Right ventricle myocardium inferior (tissue), 1 donor: ENCODE results near the gene GSTM1. TPM values are rescaled to one million over a fixed set of nuclear protein-coding genes. Genes with fewer than 3 reads are reported as not detected.
"Not testable (repeated sequence)": the region's sequence is repeated elsewhere in the genome, so short reads cannot be mapped to it uniquely, and the experiment has no call there.

Experiments
- ATAC-seq: fragments of 200-7000 bp; cut with Tn5 transposase; one replicate; pipeline ENCODE4 v1.9.1; 2020; ENCODE audit warnings: mild to moderate bottlenecking, moderate library complexity
- DNase-seq: peaks from one replicate; pipeline ENCODE4 v3.0.0; 2021; ENCODE audit errors: missing footprints
- intact Hi-C: fragments of 100-400 bp; cut with DNase I; formaldehyde crosslinking; loops from one replicate; pipeline ENCODE4 v1.11.0; 2022
- total RNA-seq: library from RNA; stranded (reverse); fragmentation: NEBNext Ultra II Directional; extraction: Animal tissue kit (Norgen Biotek cat#: 25700); gene quantifications from one replicate; pipeline ENCODE4 v1.2.1, GENCODE V29; 2021
- donor health status: DM: no; HTN: yes; CAD: no; lungs with severe emphysema.

Gene GSTM1
- total RNA-seq, 1 donor from 2014 or later, result not detected

DNA sequence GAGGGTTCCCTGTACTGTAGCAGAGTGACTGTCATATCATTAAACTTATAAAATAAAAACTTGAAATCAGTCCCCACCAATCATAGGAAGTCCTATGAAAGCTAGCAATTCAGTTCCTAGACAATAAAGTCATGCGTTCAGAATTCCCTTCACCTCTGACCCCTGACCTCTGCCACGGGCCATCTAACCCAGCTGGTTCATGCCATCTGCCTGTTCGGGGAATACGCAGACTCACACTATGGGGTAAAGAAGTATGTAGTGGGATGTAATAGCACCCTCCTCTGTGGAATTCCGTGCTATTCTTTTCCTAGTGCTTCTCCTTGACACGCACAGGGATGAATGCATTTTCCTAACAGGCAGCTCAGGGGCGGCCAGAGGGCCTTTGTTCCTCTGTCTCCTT lies 29.6 kb upstream of the GSTM1 start:
- DNase-seq, result no peak
- no peak for ATAC-seq

DNA sequence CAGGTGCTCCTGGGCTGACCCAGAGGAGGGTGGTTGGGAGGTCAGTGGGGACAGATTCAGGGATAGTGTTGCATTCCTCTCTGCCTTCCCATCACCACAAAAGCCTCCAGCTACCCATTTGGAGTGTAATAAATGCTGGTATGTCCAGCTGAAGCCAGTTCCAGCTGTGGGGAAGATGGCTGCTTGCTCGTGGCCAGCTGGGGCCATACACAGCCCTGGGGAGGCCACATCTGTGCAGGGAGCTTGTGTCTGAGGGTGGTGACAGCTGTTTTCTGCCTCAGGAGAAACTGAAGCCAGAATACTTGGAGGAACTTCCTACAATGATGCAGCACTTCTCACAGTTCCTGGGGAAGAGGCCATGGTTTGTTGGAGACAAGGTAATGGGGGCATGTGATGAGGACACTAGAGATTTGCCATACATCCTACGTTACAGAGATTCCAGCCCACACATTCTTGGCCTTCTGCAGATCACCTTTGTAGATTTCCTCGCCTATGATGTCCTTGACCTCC lies 29.0 kb upstream of the GSTM1 start:
- ATAC-seq, result no peak
- intact Hi-C loops, result loop anchor here (5.0 kb wide), 1 partner anchor 114 kb away; no protein-coding TSS in a partner anchor

More for the DNA sequence above, 29.6 kb upstream of the GSTM1 start:
- intact Hi-C loops, result loop anchor here (5.0 kb wide), 1 partner anchor 114 kb away; no protein-coding TSS in a partner anchor

DNA sequence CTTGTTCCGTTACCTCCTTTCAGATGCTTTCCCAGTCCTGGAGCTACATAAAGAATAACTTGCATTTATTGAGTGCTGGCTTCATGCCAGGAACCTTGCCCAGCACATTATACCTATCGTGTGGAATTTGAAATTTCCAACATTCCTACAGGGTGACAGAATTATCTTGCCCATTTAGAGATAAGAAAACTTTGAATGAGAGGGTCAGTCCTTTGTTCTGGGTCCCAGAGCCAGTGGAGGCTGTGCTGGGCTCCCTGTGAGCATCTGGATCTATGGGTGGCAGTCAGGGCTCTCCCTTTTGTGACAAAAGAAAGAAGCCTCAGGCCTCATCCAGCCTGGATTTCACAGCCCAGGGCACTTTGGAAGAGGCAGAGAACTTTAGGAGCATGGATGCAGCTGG lies 28.5 kb upstream of the GSTM1 start:
- ATAC-seq (no peak), DNase-seq (no peak)
- intact Hi-C loops, result loop anchor here (5.0 kb wide), 1 partner anchor 113 kb away; no protein-coding TSS in a partner anchor

More for the DNA sequence above, 29.0 kb upstream of the GSTM1 start:
- DNase-seq, result no peak

DNA sequence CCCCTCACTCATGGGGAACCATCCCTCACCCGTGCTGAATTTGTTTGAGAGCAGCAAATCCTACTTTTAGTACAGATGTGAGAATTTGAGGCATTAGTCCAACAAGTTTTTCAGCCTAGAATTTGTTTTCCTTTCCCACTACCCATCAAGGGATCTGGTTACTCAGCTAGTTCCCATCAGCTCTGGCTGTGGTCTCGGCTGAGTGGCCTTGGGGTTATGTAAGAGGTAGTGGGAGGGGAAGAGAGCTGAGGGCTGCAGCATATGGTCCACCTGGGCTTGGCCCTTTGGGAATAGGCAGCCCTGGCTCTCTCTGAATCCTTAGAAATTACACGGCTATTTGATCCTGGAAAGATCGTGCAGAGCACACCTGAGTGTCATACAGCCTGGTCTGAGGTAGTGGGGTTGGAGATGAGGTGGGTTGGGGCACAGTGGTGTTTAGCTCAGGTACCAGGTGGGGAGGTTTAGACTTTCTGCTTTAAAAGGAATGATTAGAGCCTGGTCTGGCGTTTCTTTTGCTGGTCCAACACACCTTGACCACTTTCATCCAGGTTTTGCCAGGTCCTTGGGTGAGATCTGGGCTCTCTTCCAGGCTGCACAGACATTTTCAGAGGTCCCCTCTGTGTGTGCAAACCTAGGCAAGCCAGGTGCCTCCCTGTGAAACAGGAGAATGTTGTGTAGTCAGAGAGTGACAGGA lies 27.5 kb upstream of the GSTM1 start:
- intact Hi-C loops, result loop anchor here (5.0 kb wide), 1 partner anchor 112 kb away; no protein-coding TSS in a partner anchor
- ATAC-seq (no peak), DNase-seq (no peak)

DNA sequence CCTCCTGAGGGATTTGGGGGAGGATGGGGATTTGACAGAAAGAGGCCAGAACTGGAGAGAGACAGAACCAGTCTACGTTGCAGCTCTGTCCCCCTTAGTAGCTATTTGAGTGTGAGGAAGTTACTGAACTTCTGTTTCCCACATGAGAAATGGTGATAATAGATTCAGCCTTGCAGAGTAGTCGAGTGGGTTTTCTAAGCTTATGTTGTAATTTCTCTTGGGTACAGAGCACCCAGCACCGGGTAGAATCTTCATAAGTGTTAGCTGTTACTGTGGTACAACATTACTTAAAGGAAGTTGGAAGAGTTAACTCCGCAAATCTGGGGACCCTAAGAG lies 27.0 kb upstream of the GSTM1 start:
- intact Hi-C loops, DNase-seq, ATAC-seq: not testable (repeated sequence)

DNA sequence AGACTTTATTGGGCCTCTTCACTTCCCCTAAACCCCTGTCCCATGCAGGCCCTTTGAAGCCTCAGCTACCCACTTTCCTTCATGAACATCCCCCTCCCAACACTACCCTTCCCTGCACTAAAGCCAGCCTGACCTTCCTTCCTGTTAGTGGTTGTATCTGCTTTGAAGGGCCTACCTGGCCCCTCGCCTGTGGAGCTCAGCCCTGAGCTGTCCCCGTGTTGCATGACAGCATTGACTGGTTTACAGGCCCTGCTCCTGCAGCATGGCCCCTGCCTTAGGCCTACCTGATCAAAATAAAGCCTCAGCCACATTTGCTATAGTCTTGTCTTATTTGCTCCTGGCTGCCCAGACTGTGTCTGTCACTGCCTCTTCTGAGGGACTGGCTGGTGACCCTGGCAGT lies 26.2 kb upstream of the GSTM1 start:
- ATAC-seq (no peak), DNase-seq (no peak)
- intact Hi-C loops, result no loop called here

DNA sequence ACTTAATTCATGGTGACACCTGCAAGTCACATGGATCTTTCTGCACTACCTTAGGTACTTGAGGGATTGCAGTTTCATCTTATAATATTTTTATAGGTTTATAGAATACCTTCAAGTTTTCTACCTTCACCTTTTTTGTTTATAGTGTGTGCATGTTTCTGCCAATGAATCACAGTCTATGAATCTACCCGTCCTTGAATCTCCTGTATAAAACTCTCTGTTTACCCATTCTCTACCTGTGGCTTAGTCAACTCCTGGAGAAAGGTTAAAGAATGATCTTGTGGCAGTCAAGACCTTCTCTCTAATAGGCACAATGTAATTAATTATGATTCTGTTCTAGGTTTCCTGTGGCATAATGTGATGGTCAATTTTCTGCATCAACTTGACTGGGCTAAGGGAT lies 22.9 kb upstream of the GSTM1 start:
- no peak for ATAC-seq
- no peak for DNase-seq
- intact Hi-C loops, result loop anchor here (5.0 kb wide), 2 partner anchors 53 to 103 kb away; no protein-coding TSS in a partner anchor

DNA sequence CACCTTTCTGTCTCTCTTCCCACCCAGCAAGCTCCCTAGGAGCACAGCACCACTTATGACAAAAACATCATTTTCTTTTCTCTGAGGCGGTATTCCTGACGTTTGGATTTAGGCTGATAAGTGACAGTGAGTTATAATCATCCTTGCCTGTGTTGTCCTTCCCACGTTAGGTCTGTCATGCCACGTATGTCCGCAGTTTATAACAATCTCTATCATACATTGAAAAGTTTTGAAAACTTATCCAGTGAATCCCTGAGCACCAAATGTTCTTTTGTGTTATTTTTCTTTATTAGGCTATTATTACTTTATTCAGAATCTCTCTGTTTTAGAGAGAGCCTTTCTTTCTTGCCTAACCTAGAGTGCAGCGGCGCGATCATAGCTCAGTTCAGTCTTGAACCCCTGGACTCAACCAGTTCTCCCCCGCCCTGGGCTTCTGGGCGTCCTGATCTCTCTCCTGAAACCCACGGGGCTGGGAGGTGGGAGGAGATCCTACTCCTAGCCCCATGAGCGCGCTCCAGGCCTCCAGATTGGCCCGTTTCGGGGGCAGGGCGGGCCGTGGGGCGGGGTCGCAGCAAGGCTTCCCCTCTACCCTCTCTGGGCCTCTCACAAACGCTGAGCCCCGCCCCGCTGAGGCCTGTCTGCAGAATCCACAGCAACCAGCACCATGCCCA lies 20.0 kb upstream of the GSTM1 start, which contains the start of gene GSTM2:
TSS of gene GSTM2 (plus strand) at position 606 of the 671 bp plus-strand sequence. CDS start at position 665, 59 bp downstream.
- intact Hi-C loops, result loop anchor here (5.0 kb wide), 2 partner anchors 50 to 100 kb away; no protein-coding TSS in a partner anchor
- DNase-seq (peak; percentile 97), ATAC-seq (peak; percentile 100)

DNA sequence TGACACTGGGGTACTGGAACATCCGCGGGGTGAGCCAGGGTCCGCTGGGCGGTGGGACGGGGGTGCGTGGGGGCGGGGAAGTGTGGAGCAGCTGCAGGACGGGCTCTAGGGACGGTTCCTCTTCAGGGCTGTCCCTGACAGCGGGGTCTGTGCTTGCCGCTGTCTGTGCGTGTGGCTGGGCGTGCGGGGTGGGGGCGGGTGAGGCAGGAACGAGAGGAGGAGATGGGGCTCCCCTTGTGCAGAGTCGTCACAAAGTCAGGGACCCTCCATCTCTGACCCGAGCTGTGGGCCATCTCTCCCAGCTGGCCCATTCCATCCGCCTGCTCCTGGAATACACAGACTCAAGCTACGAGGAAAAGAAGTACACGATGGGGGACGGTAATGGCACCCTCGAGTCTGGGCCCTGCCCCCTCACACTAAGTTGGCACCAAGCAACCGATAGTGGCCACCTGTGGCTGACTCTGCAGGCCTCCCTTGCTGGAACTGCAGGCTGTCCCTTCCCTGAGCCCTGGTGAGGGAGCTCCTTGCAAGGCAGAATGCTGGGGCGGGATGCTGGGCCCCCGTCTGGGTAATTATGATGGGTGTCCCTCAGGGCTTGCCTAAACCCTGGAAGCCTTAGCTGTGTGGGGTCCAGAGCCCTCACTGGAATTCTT lies 19.4 kb upstream of the GSTM1 start:
- intact Hi-C loops, result loop anchor here (5.0 kb wide), 2 partner anchors 49 to 99 kb away; no protein-coding TSS in a partner anchor
- DNase-seq, result no peak
- ATAC-seq, result peak; percentile 12

DNA sequence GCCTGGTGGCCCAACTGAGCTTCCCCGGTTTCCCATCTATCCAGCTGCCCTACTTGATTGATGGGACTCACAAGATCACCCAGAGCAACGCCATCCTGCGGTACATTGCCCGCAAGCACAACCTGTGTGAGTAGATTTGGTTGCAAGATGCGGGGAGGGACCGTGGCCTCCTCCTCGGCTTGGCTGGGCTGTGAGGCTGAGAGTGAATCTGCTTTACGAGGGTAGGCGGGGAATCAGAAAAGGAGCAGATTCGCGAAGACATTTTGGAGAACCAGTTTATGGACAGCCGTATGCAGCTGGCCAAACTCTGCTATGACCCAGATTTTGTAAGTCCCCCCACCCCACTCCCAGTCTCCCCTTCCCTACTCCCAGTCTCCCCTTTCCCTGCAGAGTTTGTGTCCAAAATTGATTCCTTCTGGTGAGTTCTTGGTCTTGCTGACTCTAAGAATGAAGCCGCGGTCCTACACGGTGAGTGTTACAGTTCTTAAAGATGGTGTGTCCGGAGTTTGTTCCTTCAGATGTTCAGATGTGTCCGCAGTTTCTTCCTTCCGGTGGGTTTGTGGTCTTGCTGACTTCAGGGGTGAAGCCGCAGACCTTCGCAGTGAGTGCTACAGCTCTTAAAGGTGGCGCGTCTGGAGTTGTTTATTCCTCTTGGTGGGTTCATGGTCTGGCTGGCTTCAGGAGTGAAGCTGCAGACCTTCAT lies 18.2 kb upstream of the GSTM1 start:
- intact Hi-C loops, result loop anchor here (5.0 kb wide), 2 partner anchors 48 to 98 kb away; no protein-coding TSS in a partner anchor
- DNase-seq (no peak), ATAC-seq (no peak)

DNA sequence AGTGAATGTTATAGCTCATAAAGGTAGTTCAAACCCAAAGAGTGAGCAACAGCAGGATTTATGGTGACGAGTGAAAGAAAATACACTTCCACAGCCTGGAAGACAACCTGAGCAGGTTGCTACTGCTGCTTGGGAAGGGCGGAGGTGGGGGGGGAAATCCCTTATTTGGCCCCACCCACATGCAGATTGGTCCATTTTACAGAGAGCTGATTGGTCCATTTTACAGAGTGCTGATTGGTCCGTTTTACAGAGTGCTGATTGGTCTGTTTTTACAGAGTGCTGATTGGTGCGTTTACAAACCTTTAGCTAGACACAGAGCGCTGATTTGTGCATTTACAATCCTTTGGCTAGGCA lies 17.7 kb upstream of the GSTM1 start:
- intact Hi-C loops, result loop anchor here (5.0 kb wide), 2 partner anchors 47 to 97 kb away; no protein-coding TSS in a partner anchor
- ATAC-seq, DNase-seq: not testable (repeated sequence)

DNA sequence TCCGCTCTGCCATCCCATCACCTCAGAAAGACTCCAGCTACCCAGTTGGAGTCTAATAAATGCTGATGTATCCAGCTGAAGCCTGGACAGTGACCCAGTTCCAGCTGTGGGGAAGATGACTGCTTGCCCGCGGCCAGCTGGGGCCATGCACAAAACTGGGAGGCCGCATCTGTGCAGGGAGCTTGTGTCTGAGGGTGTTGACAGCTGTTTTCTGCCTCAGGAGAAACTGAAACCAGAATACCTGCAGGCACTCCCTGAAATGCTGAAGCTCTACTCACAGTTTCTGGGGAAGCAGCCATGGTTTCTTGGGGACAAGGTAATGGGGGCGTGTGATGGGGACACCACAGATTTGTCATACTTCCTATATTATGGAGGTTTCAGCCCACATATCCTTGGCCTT lies 16.6 kb upstream of the GSTM1 start:
- ATAC-seq, result no peak
- intact Hi-C loops, result no loop called here
- DNase-seq, result no peak

DNA sequence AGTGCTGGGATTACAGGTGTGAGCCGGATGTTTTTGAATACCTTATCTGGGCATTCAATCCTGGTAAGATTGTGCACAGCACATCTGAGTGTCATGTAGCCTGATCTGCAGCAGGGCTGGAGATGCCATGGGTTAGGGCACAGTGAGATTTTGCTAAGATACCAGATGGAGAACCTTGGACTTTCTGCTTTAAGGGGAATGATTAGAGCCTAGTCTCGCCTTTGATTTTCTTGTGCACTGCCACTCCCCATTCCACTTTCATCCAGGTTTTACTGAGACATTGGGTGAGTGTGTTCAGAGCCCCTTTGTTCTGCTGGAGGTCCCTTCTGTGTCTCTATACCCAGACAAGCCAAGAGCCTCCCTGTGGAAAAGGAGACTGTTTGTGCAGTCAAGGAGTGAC lies 13.8 kb upstream of the GSTM1 start:
- intact Hi-C loops, DNase-seq, ATAC-seq: not testable (repeated sequence)

DNA sequence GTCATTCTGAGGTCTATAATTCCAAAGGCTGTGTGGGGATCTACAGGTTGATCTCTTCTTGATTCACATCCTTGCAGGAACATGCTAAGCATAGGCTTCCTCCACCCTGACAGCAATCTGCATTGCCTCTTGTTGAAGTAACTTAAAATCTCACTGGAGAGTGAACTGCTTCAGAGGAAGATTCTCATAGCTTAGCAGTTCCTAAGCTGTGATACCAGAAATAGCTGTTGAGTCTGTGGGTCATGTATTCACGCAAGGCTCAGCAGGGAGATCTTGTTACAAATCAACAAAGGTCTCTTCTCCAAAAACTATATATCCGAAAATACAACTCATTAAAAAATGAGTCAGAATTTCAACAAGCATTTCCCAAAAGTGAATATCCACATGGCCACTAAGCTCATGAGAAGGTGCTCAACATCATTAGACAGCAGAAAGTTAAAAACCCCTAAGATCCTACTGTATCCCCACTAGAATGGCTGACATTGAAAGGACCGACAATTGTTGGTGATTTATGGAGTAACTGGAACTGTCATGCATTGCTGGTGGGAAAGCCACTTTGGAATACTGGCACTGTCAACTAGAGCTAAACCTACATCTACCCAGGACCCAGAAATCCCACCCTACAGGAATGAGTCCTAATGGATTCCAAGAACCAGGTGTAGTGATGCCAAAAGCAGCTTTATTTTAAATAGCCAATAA lies 10.8 kb upstream of the GSTM1 start:
- intact Hi-C loops, DNase-seq, ATAC-seq: not testable (repeated sequence)

DNA sequence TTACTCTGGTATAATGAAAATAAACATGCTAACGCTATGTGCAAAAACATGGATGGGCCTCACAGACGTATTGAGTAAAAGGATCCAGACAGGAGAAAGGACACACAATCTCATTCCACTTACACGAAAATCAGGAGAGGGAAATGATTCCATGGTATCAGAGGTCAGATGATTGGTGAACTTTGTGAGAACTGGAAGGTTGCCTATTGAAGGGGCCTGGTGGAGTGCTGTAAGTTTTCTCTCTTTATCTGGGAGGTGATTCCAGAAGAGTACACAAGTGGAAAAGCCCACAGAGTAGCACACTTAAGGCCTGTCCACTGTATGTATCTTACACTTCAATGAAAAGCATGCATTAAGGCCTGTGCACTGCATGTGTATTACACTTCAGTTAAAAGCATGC lies 10.2 kb upstream of the GSTM1 start:
- ATAC-seq, result no peak
- no peak for DNase-seq
- intact Hi-C loops, result no loop called here

DNA sequence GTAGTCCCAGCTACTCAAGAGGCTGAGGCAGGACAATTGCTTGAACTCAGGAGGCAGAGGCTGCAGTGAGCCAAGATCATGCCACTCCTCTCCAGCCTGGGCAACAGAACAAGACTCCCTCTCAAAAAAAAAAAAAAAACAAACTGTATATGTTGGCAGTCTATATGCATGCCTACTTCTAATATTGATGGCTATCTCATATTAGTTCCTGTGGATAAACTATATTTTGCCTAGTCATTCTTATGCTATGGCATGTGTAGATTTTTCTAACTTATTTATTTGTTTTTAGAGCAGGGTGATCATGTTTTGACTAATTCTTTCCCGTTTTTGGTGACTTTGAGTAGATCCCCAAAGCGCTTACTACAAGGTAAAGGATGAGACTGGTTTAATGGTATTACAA lies 9.0 kb upstream of the GSTM1 start:
- DNase-seq, intact Hi-C loops, ATAC-seq: not testable (repeated sequence)

DNA sequence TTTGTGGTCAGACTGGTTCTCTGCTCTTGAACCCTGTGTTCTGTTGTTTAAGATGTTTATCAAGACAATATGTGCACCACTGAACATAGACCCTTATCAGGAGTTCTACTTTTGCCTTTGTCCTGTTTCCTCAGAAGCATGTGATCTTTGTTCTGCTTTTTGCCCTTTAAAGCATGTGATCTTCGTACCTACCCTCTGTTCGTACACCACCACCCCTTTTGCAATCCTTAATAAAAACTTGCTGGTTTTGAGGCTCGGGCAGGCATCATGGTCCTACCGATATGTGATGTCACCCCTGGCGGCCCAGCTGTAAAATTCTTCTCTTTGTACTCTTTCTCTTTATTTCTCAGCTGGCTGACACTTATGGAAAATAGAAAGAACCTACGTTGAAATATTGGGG lies 2.8 kb upstream of the GSTM1 start:
- intact Hi-C loops, ATAC-seq, DNase-seq: not testable (repeated sequence)

DNA sequence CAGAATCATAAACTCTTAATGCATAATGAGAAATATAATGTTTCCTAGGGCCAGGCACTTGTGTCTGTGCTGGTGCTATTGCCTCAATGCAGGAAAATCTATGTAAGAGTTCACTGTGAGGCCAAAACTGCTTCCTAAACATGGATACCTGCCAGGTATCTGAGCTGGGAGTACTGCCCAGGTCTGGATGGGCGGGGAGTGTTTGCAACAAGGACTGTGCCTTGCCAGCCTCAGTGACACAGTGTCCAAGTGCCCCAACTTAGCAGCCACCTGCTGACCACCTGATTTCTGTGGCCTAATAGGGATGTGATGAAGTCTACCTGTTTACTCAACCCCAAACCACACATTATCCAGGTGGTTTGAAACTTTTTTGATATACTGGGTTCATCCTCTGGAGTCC lies 2.2 kb upstream of the GSTM1 start:
- DNase-seq, ATAC-seq, intact Hi-C loops: not testable (repeated sequence)
